ENCODE measurements around the gene SPIC.

GRCh38 chr12:101439236-101439635, 35.9 kb upstream of the SPIC start:
- TF ChIP-seq CTCF (IDR thresholded peaks at IDR 0.05) = no peak
- TF ChIP-seq POLR2A (IDR thresholded peaks at IDR 0.05) = no peak

Measured in body of pancreas (tissue), 4 donors.